ENCODE measurements around the gene NRDE2.

The NRDE2 gene

DNA sequence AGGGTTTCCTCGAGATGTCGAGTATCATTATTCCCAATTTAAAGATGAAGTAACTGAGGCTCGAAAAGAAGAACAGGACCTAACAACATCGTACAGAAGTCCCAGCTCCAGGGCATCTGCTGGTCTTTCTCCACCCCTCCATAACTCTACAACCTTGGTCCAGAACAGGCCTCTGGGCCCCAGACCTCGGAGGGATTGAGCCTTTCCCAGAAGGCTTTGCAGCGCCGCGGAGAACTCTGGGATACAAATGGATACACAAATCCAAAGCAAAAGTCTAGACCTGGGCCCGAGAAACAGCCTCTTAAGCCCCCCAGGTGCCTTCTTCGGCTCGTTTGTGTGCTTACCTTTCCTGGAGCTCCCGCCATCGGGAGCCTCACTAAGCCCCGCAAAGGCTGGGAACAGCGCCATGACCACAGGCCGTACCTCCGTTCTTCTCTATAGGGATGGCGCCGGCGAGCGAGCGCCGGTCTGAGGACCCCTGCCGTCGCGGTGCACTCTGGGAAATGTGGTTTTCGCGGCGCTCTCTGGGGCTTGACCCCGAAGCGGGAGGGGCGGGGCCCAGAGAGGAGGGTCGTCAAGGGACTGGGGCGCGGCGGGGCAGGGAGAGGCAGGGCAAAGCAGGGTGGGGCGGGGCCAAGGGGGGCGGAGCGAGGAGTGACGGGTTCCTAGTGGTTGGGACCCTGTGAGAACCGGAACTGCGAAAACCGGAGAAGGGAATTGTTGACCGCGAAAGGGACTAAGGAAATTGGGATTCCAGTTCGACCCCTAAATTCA, at the start of gene NRDE2 (continued):
- TF ChIP-seq, protein P1, sequence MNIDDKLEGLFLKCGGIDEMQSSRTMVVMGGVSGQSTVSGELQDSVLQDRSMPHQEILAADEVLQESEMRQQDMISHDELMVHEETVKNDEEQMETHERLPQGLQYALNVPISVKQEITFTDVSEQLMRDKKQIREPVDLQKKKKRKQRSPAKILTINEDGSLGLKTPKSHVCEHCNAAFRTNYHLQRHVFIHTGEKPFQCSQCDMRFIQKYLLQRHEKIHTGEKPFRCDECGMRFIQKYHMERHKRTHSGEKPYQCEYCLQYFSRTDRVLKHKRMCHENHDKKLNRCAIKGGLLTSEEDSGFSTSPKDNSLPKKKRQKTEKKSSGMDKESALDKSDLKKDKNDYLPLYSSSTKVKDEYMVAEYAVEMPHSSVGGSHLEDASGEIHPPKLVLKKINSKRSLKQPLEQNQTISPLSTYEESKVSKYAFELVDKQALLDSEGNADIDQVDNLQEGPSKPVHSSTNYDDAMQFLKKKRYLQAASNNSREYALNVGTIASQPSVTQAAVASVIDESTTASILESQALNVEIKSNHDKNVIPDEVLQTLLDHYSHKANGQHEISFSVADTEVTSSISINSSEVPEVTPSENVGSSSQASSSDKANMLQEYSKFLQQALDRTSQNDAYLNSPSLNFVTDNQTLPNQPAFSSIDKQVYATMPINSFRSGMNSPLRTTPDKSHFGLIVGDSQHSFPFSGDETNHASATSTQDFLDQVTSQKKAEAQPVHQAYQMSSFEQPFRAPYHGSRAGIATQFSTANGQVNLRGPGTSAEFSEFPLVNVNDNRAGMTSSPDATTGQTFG (tag by site-specific recombination; IDR thresholded peaks at IDR 0.05; ENCODE audit: borderline replicate concordance), result no peak
- TF ChIP-seq, protein P2, sequence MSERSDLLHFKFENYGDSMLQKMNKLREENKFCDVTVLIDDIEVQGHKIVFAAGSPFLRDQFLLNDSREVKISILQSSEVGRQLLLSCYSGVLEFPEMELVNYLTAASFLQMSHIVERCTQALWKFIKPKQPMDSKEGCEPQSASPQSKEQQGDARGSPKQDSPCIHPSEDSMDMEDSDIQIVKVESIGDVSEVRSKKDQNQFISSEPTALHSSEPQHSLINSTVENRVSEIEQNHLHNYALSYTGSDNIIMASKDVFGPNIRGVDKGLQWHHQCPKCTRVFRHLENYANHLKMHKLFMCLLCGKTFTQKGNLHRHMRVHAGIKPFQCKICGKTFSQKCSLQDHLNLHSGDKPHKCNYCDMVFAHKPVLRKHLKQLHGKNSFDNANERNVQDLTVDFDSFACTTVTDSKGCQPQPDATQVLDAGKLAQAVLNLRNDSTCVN (tag by site-specific recombination; optimal IDR thresholded peaks at IDR 0.05), result peak; percentile 46
- TF ChIP-seq ZNF785 (tag by site-specific recombination; IDR thresholded peaks at IDR 0.05) (no peak), ZNF132 (tag by site-specific recombination; IDR thresholded peaks at IDR 0.05; ENCODE audit: borderline replicate concordance) (no peak), ZNF324 (tag by site-specific recombination; IDR thresholded peaks at IDR 0.05) (peak; percentile 89), SCRT1 (tag by site-specific recombination; IDR thresholded peaks at IDR 0.05; ENCODE audit: borderline replicate concordance) (no peak), ZNF423 (tag by site-specific recombination; IDR thresholded peaks at IDR 0.05) (no peak), GLIS1 (tag by site-specific recombination; IDR thresholded peaks at IDR 0.05) (no peak), ZNF24 (tag by site-specific recombination; IDR thresholded peaks at IDR 0.05) (0 out of 2 replicates have a peak, but pooled peaks have one; percentile 14), EGR2 (tag by site-specific recombination; IDR thresholded peaks at IDR 0.05; ENCODE audit: low read depth) (no peak), ZBTB1 (tag by site-specific recombination; IDR thresholded peaks at IDR 0.05) (no peak), ZNF843 (tag by site-specific recombination; IDR thresholded peaks at IDR 0.05) (peak; percentile 32; the same call in 1 of the 2 replicates), OVOL3 (tag by site-specific recombination; IDR thresholded peaks at IDR 0.05) (no peak), YY1 (tag by site-specific recombination; IDR thresholded peaks at IDR 0.05) (peak; percentile 95), ZNF76 (tag by site-specific recombination; IDR thresholded peaks at IDR 0.05; ENCODE audit: borderline replicate concordance, low read depth) (peak; percentile 99), ZNF548 (tag by site-specific recombination; IDR thresholded peaks at IDR 0.05) (no peak)
- TF ChIP-seq, protein P3, sequence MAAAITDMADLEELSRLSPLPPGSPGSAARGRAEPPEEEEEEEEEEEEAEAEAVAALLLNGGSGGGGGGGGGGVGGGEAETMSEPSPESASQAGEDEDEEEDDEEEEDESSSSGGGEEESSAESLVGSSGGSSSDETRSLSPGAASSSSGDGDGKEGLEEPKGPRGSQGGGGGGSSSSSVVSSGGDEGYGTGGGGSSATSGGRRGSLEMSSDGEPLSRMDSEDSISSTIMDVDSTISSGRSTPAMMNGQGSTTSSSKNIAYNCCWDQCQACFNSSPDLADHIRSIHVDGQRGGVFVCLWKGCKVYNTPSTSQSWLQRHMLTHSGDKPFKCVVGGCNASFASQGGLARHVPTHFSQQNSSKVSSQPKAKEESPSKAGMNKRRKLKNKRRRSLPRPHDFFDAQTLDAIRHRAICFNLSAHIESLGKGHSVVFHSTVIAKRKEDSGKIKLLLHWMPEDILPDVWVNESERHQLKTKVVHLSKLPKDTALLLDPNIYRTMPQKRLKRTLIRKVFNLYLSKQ (tag by site-specific recombination; IDR thresholded peaks at IDR 0.05; ENCODE audit: borderline replicate concordance), result no peak
- TF ChIP-seq, protein P4, sequence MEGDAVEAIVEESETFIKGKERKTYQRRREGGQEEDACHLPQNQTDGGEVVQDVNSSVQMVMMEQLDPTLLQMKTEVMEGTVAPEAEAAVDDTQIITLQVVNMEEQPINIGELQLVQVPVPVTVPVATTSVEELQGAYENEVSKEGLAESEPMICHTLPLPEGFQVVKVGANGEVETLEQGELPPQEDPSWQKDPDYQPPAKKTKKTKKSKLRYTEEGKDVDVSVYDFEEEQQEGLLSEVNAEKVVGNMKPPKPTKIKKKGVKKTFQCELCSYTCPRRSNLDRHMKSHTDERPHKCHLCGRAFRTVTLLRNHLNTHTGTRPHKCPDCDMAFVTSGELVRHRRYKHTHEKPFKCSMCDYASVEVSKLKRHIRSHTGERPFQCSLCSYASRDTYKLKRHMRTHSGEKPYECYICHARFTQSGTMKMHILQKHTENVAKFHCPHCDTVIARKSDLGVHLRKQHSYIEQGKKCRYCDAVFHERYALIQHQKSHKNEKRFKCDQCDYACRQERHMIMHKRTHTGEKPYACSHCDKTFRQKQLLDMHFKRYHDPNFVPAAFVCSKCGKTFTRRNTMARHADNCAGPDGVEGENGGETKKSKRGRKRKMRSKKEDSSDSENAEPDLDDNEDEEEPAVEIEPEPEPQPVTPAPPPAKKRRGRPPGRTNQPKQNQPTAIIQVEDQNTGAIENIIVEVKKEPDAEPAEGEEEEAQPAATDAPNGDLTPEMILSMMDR (tag by site-specific recombination; IDR thresholded peaks at IDR 0.05), result peak; percentile 70
- TF ChIP-seq, protein P5, sequence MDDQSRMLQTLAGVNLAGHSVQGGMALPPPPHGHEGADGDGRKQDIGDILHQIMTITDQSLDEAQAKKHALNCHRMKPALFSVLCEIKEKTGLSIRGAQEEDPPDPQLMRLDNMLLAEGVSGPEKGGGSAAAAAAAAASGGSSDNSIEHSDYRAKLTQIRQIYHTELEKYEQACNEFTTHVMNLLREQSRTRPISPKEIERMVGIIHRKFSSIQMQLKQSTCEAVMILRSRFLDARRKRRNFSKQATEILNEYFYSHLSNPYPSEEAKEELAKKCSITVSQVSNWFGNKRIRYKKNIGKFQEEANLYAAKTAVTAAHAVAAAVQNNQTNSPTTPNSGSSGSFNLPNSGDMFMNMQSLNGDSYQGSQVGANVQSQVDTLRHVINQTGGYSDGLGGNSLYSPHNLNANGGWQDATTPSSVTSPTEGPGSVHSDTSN (CRISPR knock-in tag; IDR thresholded peaks at IDR 0.05), result no peak
- TF ChIP-seq, protein P6, sequence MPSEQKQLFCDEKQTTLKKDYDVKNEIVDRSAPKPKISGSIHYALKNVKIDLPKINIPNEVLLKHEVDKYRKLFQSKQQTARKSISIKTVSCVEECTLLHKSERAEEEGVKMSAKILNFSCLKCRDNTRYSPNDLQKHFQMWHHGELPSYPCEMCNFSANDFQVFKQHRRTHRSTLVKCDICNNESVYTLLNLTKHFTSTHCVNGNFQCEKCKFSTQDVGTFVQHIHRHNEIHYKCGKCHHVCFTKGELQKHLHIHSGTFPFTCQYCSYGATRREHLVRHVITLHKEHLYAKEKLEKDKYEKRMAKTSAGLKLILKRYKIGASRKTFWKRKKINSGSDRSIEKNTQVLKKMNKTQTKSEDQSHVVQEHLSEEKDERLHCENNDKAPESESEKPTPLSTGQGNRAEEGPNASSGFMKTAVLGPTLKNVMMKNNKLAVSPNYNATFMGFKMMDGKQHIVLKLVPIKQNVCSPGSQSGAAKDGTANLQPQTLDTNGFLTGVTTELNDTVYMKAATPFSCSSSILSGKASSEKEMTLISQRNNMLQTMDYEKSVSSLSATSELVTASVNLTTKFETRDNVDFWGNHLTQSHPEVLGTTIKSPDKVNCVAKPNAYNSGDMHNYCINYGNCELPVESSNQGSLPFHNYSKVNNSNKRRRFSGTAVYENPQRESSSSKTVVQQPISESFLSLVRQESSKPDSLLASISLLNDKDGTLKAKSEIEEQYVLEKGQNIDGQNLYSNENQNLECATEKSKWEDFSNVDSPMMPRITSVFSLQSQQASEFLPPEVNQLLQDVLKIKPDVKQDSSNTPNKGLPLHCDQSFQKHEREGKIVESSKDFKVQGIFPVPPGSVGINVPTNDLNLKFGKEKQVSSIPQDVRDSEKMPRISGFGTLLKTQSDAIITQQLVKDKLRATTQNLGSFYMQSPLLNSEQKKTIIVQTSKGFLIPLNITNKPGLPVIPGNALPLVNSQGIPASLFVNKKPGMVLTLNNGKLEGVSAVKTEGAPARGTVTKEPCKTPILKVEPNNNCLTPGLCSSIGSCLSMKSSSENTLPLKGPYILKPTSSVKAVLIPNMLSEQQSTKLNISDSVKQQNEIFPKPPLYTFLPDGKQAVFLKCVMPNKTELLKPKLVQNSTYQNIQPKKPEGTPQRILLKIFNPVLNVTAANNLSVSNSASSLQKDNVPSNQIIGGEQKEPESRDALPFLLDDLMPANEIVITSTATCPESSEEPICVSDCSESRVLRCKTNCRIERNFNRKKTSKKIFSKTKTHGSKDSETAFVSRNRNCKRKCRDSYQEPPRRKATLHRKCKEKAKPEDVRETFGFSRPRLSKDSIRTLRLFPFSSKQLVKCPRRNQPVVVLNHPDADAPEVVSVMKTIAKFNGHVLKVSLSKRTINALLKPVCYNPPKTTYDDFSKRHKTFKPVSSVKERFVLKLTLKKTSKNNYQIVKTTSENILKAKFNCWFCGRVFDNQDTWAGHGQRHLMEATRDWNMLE (tag by site-specific recombination; conservative IDR thresholded peaks at IDR 0.05; ENCODE audit: low read depth), result peak; percentile 56
- TF ChIP-seq, protein P7, sequence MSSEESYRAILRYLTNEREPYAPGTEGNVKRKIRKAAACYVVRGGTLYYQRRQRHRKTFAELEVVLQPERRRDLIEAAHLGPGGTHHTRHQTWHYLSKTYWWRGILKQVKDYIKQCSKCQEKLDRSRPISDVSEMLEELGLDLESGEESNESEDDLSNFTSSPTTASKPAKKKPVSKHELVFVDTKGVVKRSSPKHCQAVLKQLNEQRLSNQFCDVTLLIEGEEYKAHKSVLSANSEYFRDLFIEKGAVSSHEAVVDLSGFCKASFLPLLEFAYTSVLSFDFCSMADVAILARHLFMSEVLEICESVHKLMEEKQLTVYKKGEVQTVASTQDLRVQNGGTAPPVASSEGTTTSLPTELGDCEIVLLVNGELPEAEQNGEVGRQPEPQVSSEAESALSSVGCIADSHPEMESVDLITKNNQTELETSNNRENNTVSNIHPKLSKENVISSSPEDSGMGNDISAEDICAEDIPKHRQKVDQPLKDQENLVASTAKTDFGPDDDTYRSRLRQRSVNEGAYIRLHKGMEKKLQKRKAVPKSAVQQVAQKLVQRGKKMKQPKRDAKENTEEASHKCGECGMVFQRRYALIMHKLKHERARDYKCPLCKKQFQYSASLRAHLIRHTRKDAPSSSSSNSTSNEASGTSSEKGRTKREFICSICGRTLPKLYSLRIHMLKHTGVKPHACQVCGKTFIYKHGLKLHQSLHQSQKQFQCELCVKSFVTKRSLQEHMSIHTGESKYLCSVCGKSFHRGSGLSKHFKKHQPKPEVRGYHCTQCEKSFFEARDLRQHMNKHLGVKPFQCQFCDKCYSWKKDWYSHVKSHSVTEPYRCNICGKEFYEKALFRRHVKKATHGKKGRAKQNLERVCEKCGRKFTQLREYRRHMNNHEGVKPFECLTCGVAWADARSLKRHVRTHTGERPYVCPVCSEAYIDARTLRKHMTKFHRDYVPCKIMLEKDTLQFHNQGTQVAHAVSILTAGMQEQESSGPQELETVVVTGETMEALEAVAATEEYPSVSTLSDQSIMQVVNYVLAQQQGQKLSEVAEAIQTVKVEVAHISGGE (tag by site-specific recombination; conservative IDR thresholded peaks at IDR 0.05; ENCODE audit: low read depth), result peak; percentile 28; the same call in 1 of the 2 replicates
